SK-N-SH (cell line): ENCODE data around the gene ST6GALNAC2. TPM values are rescaled to one million over a fixed set of nuclear protein-coding genes. Genes with fewer than 3 reads are reported as not detected.
A peak's percentile ranks its signal among the peaks of the same experiment; 100 is the strongest.

Source experiments
- CTCF ChIA-PET: fragments of 300-600, 350-600 bp; formaldehyde crosslinking; extraction: SDS; loops from one replicate; lab custom pipeline; 2021; lab: Yijun Ruan, JAX
- POLR2A ChIA-PET: fragments of 350-600 bp; sonication (Branson Sonifier 250); formaldehyde crosslinking; extraction: SDS; loops from one replicate; lab custom pipeline; 2020; ENCODE audit warnings: antibody characterized with exemption, inconsistent platforms; lab: Yijun Ruan, JAX
- DNase-seq: peaks from one replicate; pipeline ENCODE4 v3.0.0; 2012
- H2AFZ ChIP-seq: fragments of 200-600 bp; sonication (generic); 2 replicates; pipeline ENCODE4 v1.8.1; 2016; ENCODE audit warnings: antibody characterized with exemption, mild to moderate bottlenecking, low read depth
- H3F3A ChIP-seq: fragments of 200-600 bp; sonication (generic); replicated peaks from 2 replicates; pipeline ENCODE3; 2016; ENCODE audit warnings: antibody characterized with exemption, mild to moderate bottlenecking; ENCODE audit not compliant: insufficient read depth
- H3K27ac ChIP-seq, 2 experiments: fragments of 200-500 bp in 1 of 2; fragments of 200-600 bp in 1 of 2; sonication (Bioruptor generic) in 1 of 2; sonication (generic), shearing (Covaris generic) in 1 of 2; 2 replicates each; pipeline versions ENCODE4 v1.5.1 to v1.6.1; 2014 to 2016; ENCODE audit warnings: low read depth in 2 of 2, inconsistent platforms in 1 of 2, low read length in 1 of 2, mild to moderate bottlenecking in 1 of 2, mixed read lengths in 1 of 2
- H3K27me3 ChIP-seq: fragments of 200-600 bp; sonication (generic), shearing (Covaris generic); 2 replicates; pipeline ENCODE4 v1.6.1; 2016; ENCODE audit warnings: mixed run types; ENCODE audit not compliant: insufficient read depth
- H3K36me3 ChIP-seq, 2 experiments: fragments of 200-500 bp in 1 of 2; fragments of 200-600 bp in 1 of 2; sonication (Bioruptor generic) in 1 of 2; sonication (generic) in 1 of 2; replicated peaks in 1 of 2; 2 replicates each; pipeline versions ENCODE3 to v1.5.1; 2014 to 2016; ENCODE audit warnings: low read length in 1 of 2, mild to moderate bottlenecking in 1 of 2; ENCODE audit not compliant: insufficient read depth in 2 of 2, control insufficient read depth in 1 of 2
- H3K4me1 ChIP-seq, 2 experiments: fragments of 200-500 bp in 1 of 2; fragments of 200-600 bp in 1 of 2; sonication (Bioruptor generic) in 1 of 2; sonication (generic), shearing (Covaris generic) in 1 of 2; 2 replicates each; pipeline versions ENCODE4 v1.5.1 to v1.6.1; 2014 to 2016; ENCODE audit warnings: low read depth in 1 of 2, low read length in 1 of 2, mixed run types in 1 of 2; ENCODE audit not compliant: insufficient read depth in 2 of 2, control insufficient read depth in 1 of 2
- H3K4me2 ChIP-seq: fragments of 200-600 bp; sonication (generic), shearing (Covaris generic); 2 replicates; pipeline ENCODE4 v1.6.1; 2017; ENCODE audit warnings: mixed run types
- H3K4me3 ChIP-seq, 2 experiments: fragments of 200-500 bp in 1 of 2; fragments of 200-600 bp in 1 of 2; sonication (Bioruptor generic) in 1 of 2; sonication (generic), shearing (Covaris generic) in 1 of 2; 2 replicates each; pipeline versions ENCODE4 v1.5.1 to v1.8.1; 2014 to 2016; ENCODE audit warnings: low read depth in 2 of 2, inconsistent platforms in 1 of 2, low read length in 1 of 2, mild to moderate bottlenecking in 1 of 2, mixed read lengths in 1 of 2, moderate library complexity in 1 of 2
- H3K79me2 ChIP-seq: fragments of 200-600 bp; sonication (generic); 2 replicates; pipeline ENCODE4 v1.8.1; 2017; ENCODE audit warnings: mild to moderate bottlenecking; ENCODE audit not compliant: insufficient read depth
- H3K9ac ChIP-seq: fragments of 200-600 bp; sonication (generic); 2 replicates; pipeline ENCODE4 v1.6.1; 2017; ENCODE audit warnings: mixed run types
- H3K9me2 ChIP-seq: fragments of 200-600 bp; sonication (generic); 2 replicates; pipeline ENCODE4 v1.6.1; 2017; ENCODE audit warnings: mixed run types
- H3K9me3 ChIP-seq: fragments of 200-600 bp; sonication (generic); 2 replicates; pipeline ENCODE4 v1.6.1; 2017; ENCODE audit warnings: mixed run types, mild to moderate bottlenecking, moderate library complexity
- H4K20me1 ChIP-seq: fragments of 200-600 bp; sonication (generic); 2 replicates; pipeline ENCODE4 v1.6.1; 2017; ENCODE audit warnings: mild to moderate bottlenecking, mixed run types; ENCODE audit not compliant: insufficient read depth
- FOSL2 ChIP-seq: IDR thresholded peaks from 2 replicates; pipeline ENCODE4 v1.4.0; 2012; ENCODE audit warnings: low read depth, mild to moderate bottlenecking, moderate library complexity, borderline replicate concordance
- JUND ChIP-seq: IDR thresholded peaks from 2 replicates; pipeline ENCODE4 v1.4.0; 2012
- MAX ChIP-seq: IDR thresholded peaks from 2 replicates; pipeline ENCODE4 v1.4.0; 2012; ENCODE audit warnings: low read depth
- PBX3 ChIP-seq: IDR thresholded peaks from 2 replicates; pipeline ENCODE4; 2012
- REST ChIP-seq: IDR thresholded peaks from 2 replicates; pipeline ENCODE4 v1.6.1; 2012; ENCODE audit warnings: mild to moderate bottlenecking, low read depth, low read length, moderate library complexity
- RFX5 ChIP-seq: IDR thresholded peaks from 2 replicates; pipeline ENCODE4 v1.6.1; 2012; ENCODE audit warnings: mild to moderate bottlenecking, improper control_type of control experiment, low read length
- YY1 ChIP-seq: IDR thresholded peaks from 2 replicates; pipeline ENCODE4 v1.4.0; 2012; ENCODE audit warnings: low read depth, mild to moderate bottlenecking
- WGBS: methylation state at CpG from one replicate; pipeline ENCODE4 v1.1.6; 2017; ENCODE audit warnings: low lambda C conversion rate; 5-methylcytosine and 5-hydroxymethylcytosine counted together
- polyA plus RNA-seq, 3 experiments: library from polyadenylated mRNA; depleted of rRNA; stranded (reverse); fragments of >200 nt; gene quantifications; 2 replicates each; pipeline ENCODE4 v1.2.3, GENCODE V29; 2012

ST6GALNAC2 gene
- polyA plus RNA-seq, 1 of the 3 experiments (the other 2 are of a cell fraction) = 0.94 TPM

GRCh38 chr17:76556765-76557367 is 28.8 kb downstream of the ST6GALNAC2 start:
- peak overlapping the region; percentile 83 to 92 for H3K4me3 ChIP-seq
- ChIA-PET POLR2A (interaction anchor here (0.6 to 4.4 kb wide), 17 partner anchors 11 to 169 kb away, joined by 3 to 49 read pairs (median 4); partner anchors contain the start of genes CYGB, JMJD6 and MXRA7), CTCF (interaction anchor here (0.7 to 14.5 kb wide), 46 partner anchors 8 to 277 kb away, joined by 3 to 319 read pairs (median 8); partner anchors contain the start of genes MFSD11, MXRA7, PRCD and ST6GALNAC2)
- peaks cover 15 to 26% of the 10 kb centered on the region in 2 experiments for H3K36me3 ChIP-seq
- peak overlapping the region; percentile 79 for H3K4me2 ChIP-seq
- 0 out of 2 replicates have a peak, but pooled peaks have one; percentile 33 for TF ChIP-seq REST
- no peak for TF ChIP-seq PBX3
- peak overlapping the region; percentile 71 to 89 for H3K27ac ChIP-seq
- H3K4me1 ChIP-seq = peaks cover 21 to 39% of the 10 kb centered on the region in 2 experiments
- peak overlapping the region; percentile 89 for H2AFZ ChIP-seq
- 27% methylated on average over 30 of the region's 30 CpGs for WGBS
- DNase-seq = no peak
- H3K9ac ChIP-seq = peak overlapping the region; percentile 89
- H3K9me3 ChIP-seq = no peaks in the 10 kb centered on the region
- H3F3A ChIP-seq = peaks cover 28% of the 10 kb centered on the region
- no peaks in the 10 kb centered on the region for H3K9me2 ChIP-seq
- peaks cover 50% of the 10 kb centered on the region for H3K79me2 ChIP-seq
- peaks cover 33% of the 10 kb centered on the region for H4K20me1 ChIP-seq
- H3K27me3 ChIP-seq = no peaks in the 10 kb centered on the region

GRCh38 chr17:76554131-76554530 is 31.5 kb downstream of the ST6GALNAC2 start:
- Histone ChIP-seq H3K4me3 (no peak overlapping the region), H2AFZ (no peak overlapping the region), H3K9me3 (no peaks in the 10 kb centered on the region), H3F3A (peaks cover 6% of the 10 kb centered on the region), H3K4me2 (no peak overlapping the region), H3K36me3 (peaks cover 0 to 1% of the 10 kb centered on the region in 2 experiments), H3K4me1 (peaks cover 0 to 24% of the 10 kb centered on the region in 2 experiments; a peak in 2 of 4 replicates), H3K9me2 (no peaks in the 10 kb centered on the region), H3K9ac (no peak overlapping the region), H3K79me2 (peaks cover 23% of the 10 kb centered on the region), H3K27me3 (no peaks in the 10 kb centered on the region), H4K20me1 (peaks cover 6% of the 10 kb centered on the region)
- CTCF ChIA-PET = interaction anchor here (0.8 to 14.5 kb wide), 10 partner anchors 9 to 146 kb away, joined by 3 to 319 read pairs (median 3); no protein-coding TSS in a partner anchor
- POLR2A ChIA-PET = interaction anchor here (0.7 to 2.0 kb wide), 3 partner anchors 9 to 133 kb away, joined by 3 to 10 read pairs (median 3); no protein-coding TSS in a partner anchor
- 79% methylated on average over 6 of the region's 6 CpGs for WGBS
- DNase-seq = no peak
- TF ChIP-seq FOSL2 (no peak), JUND (no peak), MAX (no peak), RFX5 (no peak), YY1 (no peak)
- TF ChIP-seq, all 33 proteins: peak for 0
- peak overlapping the region in 1 of 2 experiments; percentile 72; a peak in 2 of 4 replicates for H3K27ac ChIP-seq
